K562 (cell line): ENCODE data around the gene PTPRB. TPM values are rescaled to one million over a fixed set of nuclear protein-coding genes. Genes with fewer than 3 reads are reported as not detected.

Source experiments
- CEBPG ChIP-seq, 3 experiments: fragments of 200-800 bp in 1 of 3; sonication (Bioruptor generic) in 1 of 3; sonication (generic) in 1 of 3; formaldehyde crosslinking in 1 of 3; IDR thresholded peaks in 2 of 3; conservative IDR thresholded peaks in 1 of 3; 2 replicates each; pipeline versions ENCODE4 v1.6.1 to v1.8.0; 2016 to 2022; ENCODE audit warnings: missing compliant biosample characterization in 2 of 3, missing genetic modification characterization in 2 of 3, mild to moderate bottlenecking in 1 of 3, missing genetic modification reagents in 1 of 3
- CLOCK ChIP-seq: fragments of 250-450 bp; sonication (Bioruptor Pico); IDR thresholded peaks from 2 replicates; pipeline ENCODE4 v1.4.0; 2020; ENCODE audit warnings: mild to moderate bottlenecking, moderate library complexity, borderline replicate concordance
- DIDO1 ChIP-seq: fragments of 450-650 bp; IDR thresholded peaks from 2 replicates; pipeline ENCODE4 v1.6.1; 2016; ENCODE audit warnings: low read depth, missing biosample characterization, missing genetic modification characterization
- ELK3 ChIP-seq: fragments of 450-650 bp; formaldehyde crosslinking; IDR thresholded peaks from 2 replicates; pipeline ENCODE4 v1.4.0; 2020; ENCODE audit warnings: mild to moderate bottlenecking
- ETV1 ChIP-seq: fragments of 450-650 bp; conservative IDR thresholded peaks from 2 replicates; pipeline ENCODE4 v1.6.1; 2016; ENCODE audit warnings: missing genetic modification characterization, control low read depth, low read depth, missing compliant biosample characterization
- FOXJ3 ChIP-seq: sonication (generic); formaldehyde crosslinking; IDR thresholded peaks from 2 replicates; pipeline ENCODE4 v1.4.0; 2020; ENCODE audit warnings: mild to moderate bottlenecking, missing genetic modification reagents
- GABPA ChIP-seq: fragments of 200-800 bp; sonication (Bioruptor generic); conservative IDR thresholded peaks from 2 replicates; pipeline ENCODE4 v1.6.1; 2016; ENCODE audit warnings: low read depth, missing genetic modification characterization, missing compliant biosample characterization
- GTF2E2 ChIP-seq: fragments of 200-800 bp; sonication (Bioruptor generic); IDR thresholded peaks from 2 replicates; pipeline ENCODE4 v1.6.1; 2016; ENCODE audit warnings: missing genetic modification characterization, missing compliant biosample characterization
- HSF4 ChIP-seq: fragments of 250-450 bp; sonication (Bioruptor Pico); IDR thresholded peaks from 2 replicates; pipeline ENCODE4 v2.1.2; 2022; ENCODE audit warnings: mild to moderate bottlenecking, moderate library complexity, borderline replicate concordance
- MAFF ChIP-seq: IDR thresholded peaks from 2 replicates; pipeline ENCODE4 v1.6.1; 2012; ENCODE audit warnings: low read length, improper control_type of control experiment
- MITF ChIP-seq: IDR thresholded peaks from 2 replicates; pipeline ENCODE4 v1.6.1; 2014; ENCODE audit warnings: antibody characterized with exemption
- NEUROD1 ChIP-seq: fragments of 150-350 bp; IDR thresholded peaks from 2 replicates; pipeline ENCODE4 v1.6.1; 2014; ENCODE audit warnings: borderline replicate concordance, low read length, low read depth; ENCODE audit not compliant: partially characterized antibody
- NR3C1 ChIP-seq: sonication (generic); formaldehyde crosslinking; IDR thresholded peaks from 2 replicates; pipeline ENCODE4 v1.8.1; 2022; ENCODE audit warnings: missing genetic modification reagents
- NR4A1 ChIP-seq, 2 experiments: fragments of 250-450 bp in 1 of 2; fragments of 450-650 bp in 1 of 2; sonication (Bioruptor Pico) in 1 of 2; IDR thresholded peaks; 2 replicates each; pipeline versions ENCODE4 v1.4.0 to v1.6.1; 2016 to 2020; ENCODE audit warnings: mild to moderate bottlenecking in 2 of 2, missing compliant biosample characterization in 1 of 2, missing genetic modification characterization in 1 of 2, moderate library complexity in 1 of 2
- RBM39 ChIP-seq: fragments of 200-400 bp; formaldehyde crosslinking; optimal IDR thresholded peaks from 2 replicates; pipeline ENCODE3; 2018; ENCODE audit warnings: low read depth, low read length
- THRAP3 ChIP-seq: fragments of 450-650 bp; IDR thresholded peaks from 2 replicates; pipeline ENCODE4 v1.6.1; 2016; ENCODE audit warnings: mild to moderate bottlenecking, inconsistent platforms, borderline replicate concordance
- ZFP30 ChIP-seq: fragments of 250-450 bp; sonication (Bioruptor Pico); IDR thresholded peaks from 2 replicates; pipeline ENCODE4 v1.8.0; 2022; ENCODE audit warnings: moderate library complexity, mild to moderate bottlenecking, inconsistent platforms, borderline replicate concordance
- ZNF12 ChIP-seq: sonication (generic); formaldehyde crosslinking; IDR thresholded peaks from 2 replicates; pipeline ENCODE4 v1.4.0; 2020; ENCODE audit warnings: mild to moderate bottlenecking, missing genetic modification reagents
- ZNF23 ChIP-seq: fragments of 250-450 bp; sonication (Bioruptor Pico); IDR thresholded peaks from 2 replicates; pipeline ENCODE4 v1.4.0; 2020; ENCODE audit warnings: mild to moderate bottlenecking
- ZNF512 ChIP-seq: IDR thresholded peaks from 2 replicates; pipeline ENCODE4 v1.6.1; 2016; ENCODE audit warnings: missing genetic modification characterization, missing compliant biosample characterization
- ZNF586 ChIP-seq: fragments of 450-650 bp; formaldehyde crosslinking; conservative IDR thresholded peaks from 2 replicates; pipeline ENCODE4 v1.4.0; 2020; ENCODE audit warnings: mild to moderate bottlenecking, moderate library complexity
- polyA plus RNA-seq, 8 experiments: library from polyadenylated mRNA; depleted of rRNA in 4 of 8; stranded (reverse) in 5 of 8; unstranded in 3 of 8; fragments of >200 nt; fragmentation: Nextera tagmentation in 2 of 8; fragmentation: Illumina TruSeq in 1 of 8; extraction: Ambion mirVana in 2 of 8; extraction: Trizol in 1 of 8; gene quantifications; 2 replicates each; pipeline versions ENCODE4 v1.2.1 to v1.2.3, GENCODE V29; 2011 to 2014; ENCODE audit warnings: inconsistent platforms in 1 of 8, missing spikeins in 1 of 8
- total RNA-seq, 7 experiments: library from RNA; depleted of rRNA in 6 of 7; stranded (reverse); fragments of >200 nt in 6 of 7; fragmentation: Illumina TruSeq in 2 of 7; extraction: Trizol in 2 of 7; gene quantifications; 2 replicates each; pipeline versions ENCODE4 v1.2.1 to v1.2.3, GENCODE V29; 2011 to 2021; ENCODE audit warnings: low replicate concordance in 1 of 7

Gene PTPRB
- total and polyA plus RNA-seq, 9 of the 15 experiments (the other 6 are each of a cell fraction or from before 2014, with no cell fraction given), result 0.46 to 5.9 (median 3.1) TPM

- 0 out of 2 replicates have a peak, but pooled peaks have one; percentile 33 for TF ChIP-seq NR4A1 (CRISPR knock-in tag; IDR thresholded peaks at IDR 0.05)
- TF ChIP-seq NR4A1 (tag; IDR thresholded peaks at IDR 0.05), result peak; percentile 89
- no peak for TF ChIP-seq DIDO1
- no peak for TF ChIP-seq ZFP30
- TF ChIP-seq GTF2E2 (tag), result 0 out of 2 replicates have a peak, but pooled peaks have one; percentile 44
- TF ChIP-seq MAFF, result no peak
- TF ChIP-seq ZNF512 (tag), result no peak
- TF ChIP-seq ELK3, result no peak
- no peak for TF ChIP-seq ZNF586 (CRISPR knock-in tag)
- no peak; the same call in 1 of the 2 replicates for TF ChIP-seq HSF4 (CRISPR knock-in tag)
- no peak for TF ChIP-seq NR3C1
- TF ChIP-seq CEBPG (CRISPR knock-in tag; IDR thresholded peaks at IDR 0.05), result no peak
- no peak for TF ChIP-seq CEBPG (tag; conservative IDR thresholded peaks at IDR 0.05 in 1 of 2, IDR thresholded peaks at IDR 0.05 in 1 of 2)
- TF ChIP-seq RBM39, result no peak
- TF ChIP-seq NEUROD1, result peak; percentile 31
- TF ChIP-seq GABPA (tag), result no peak
- no peak for TF ChIP-seq THRAP3
- no peak; the same call in 1 of the 2 replicates for TF ChIP-seq ZNF23 (CRISPR knock-in tag)
- no peak for TF ChIP-seq ZNF12
- TF ChIP-seq ETV1 (tag), result peak; percentile 63
- no peak for TF ChIP-seq FOXJ3 (CRISPR knock-in tag)
- TF ChIP-seq MITF, result peak; percentile 98
- TF ChIP-seq CLOCK (CRISPR knock-in tag), result peak; percentile 45; the same call in 1 of the 2 replicates
Measured at GRCh38 chr12:70660620-70661219, 23.5 kb upstream of the PTPRB start (continued).
